SH-SY5Y (cell line): ENCODE measurements around the gene PDGFD.

Experiments used
- GATA2 ChIP-seq: IDR thresholded peaks from 2 replicates; pipeline ENCODE4 v1.6.1; 2011; ENCODE audit warnings: mild to moderate bottlenecking, low read depth, low read length
- GATA3 ChIP-seq: IDR thresholded peaks from 2 replicates; pipeline ENCODE4 v1.6.1; 2011; ENCODE audit warnings: low read depth, mild to moderate bottlenecking, low read length, moderate library complexity

GRCh38 chr11:103961010-103961409 lies 202.9 kb downstream of the PDGFD start:
- TF ChIP-seq GATA2, result no peak
- TF ChIP-seq GATA3, result no peak
